Stomach (tissue), 9 donors: ENCODE results near the gene CDH22. TPM values are rescaled to one million over a fixed set of nuclear protein-coding genes. Genes with fewer than 3 reads are reported as not detected.

Source experiments
- DNase-seq, 2 donors: peaks; one replicate each; pipeline versions ENCODE4 v3.0.0 to v3.0.0-alpha.2; 2013 to 2019
- H3K27ac ChIP-seq, 5 donors: fragments of 200-600 bp in 4 of 5; sonication (generic) in 4 of 5; one replicate each; pipeline ENCODE4 v1.5.1; 2013 to 2019; ENCODE audit warnings: mild to moderate bottlenecking in 1 of 5, moderate library complexity in 1 of 5
- H3K27me3 ChIP-seq, 3 donors: fragments of 200-600 bp; sonication (generic); one replicate each; pipeline ENCODE4 v1.5.1; 2017 to 2019; ENCODE audit warnings: mixed run types in 1 of 3
- H3K36me3 ChIP-seq, 4 donors: fragments of 200-600 bp; sonication (generic); 1 replicate in 3 of 4; 2 replicates in 1 of 4; pipeline ENCODE4 v1.5.1; 2016 to 2019
- H3K4me1 ChIP-seq, 4 donors: fragments of 200-600 bp; sonication (generic); one replicate each; pipeline ENCODE4 v1.5.1; 2016 to 2019
- H3K4me3 ChIP-seq, 4 donors: fragments of 200-600 bp; sonication (generic) in 3 of 4; one replicate each; pipeline ENCODE4 v1.5.1; 2016 to 2019; ENCODE audit warnings: mild to moderate bottlenecking in 1 of 4
- H3K9me3 ChIP-seq, 4 donors: fragments of 200-600 bp; sonication (generic); one replicate each; pipeline ENCODE4 v1.5.1; 2016 to 2019
- CTCF ChIP-seq, 7 experiments: fragments of 450-650 bp in 4 of 7; fragments of 200-600 bp in 3 of 7; sonication (generic) in 3 of 7; IDR thresholded peaks; one replicate each; pipeline ENCODE4 v1.5.1; 2016 to 2019; ENCODE audit warnings: antibody characterized with exemption in 7 of 7, control low read depth in 2 of 7, mild to moderate bottlenecking in 1 of 7
- EP300 ChIP-seq: sonication (generic); formaldehyde crosslinking; IDR thresholded peaks from one replicate; pipeline ENCODE4 v1.6.1; 2017; ENCODE audit warnings: antibody characterized with exemption
- POLR2A ChIP-seq, 4 donors: fragments of 450-650 bp; IDR thresholded peaks; one replicate each; pipeline ENCODE4 v1.6.1; 2016; ENCODE audit warnings: antibody characterized with exemption in 4 of 4, control low read depth in 2 of 4, mild to moderate bottlenecking in 1 of 4, moderate library complexity in 1 of 4
- POLR2AphosphoS5 ChIP-seq, 3 donors: sonication (generic); formaldehyde crosslinking; IDR thresholded peaks; one replicate each; pipeline ENCODE4 v1.6.1; 2016; ENCODE audit warnings: antibody characterized with exemption in 3 of 3
- WGBS, 5 donors: extraction: QIAGEN DNeasy Blood & Tissue Kit in 3 of 5; methylation state at CpG; one replicate each; pipeline versions ENCODE4 v1.1.5 to v1.1.7; 2013 to 2018; 5-methylcytosine and 5-hydroxymethylcytosine counted together
- intact Hi-C: fragments of 100-400 bp; cut with DNase I; formaldehyde crosslinking; loops from one replicate; pipeline ENCODE4 v1.15.1; 2023; ENCODE audit warnings: low total_unique reads
- polyA plus RNA-seq, 3 donors: library from polyadenylated mRNA; stranded (reverse); fragments of 200-250 nt; gene quantifications; one replicate each; pipeline ENCODE4 v1.2.3, GENCODE V29; 2013
- total RNA-seq, 5 donors: library from RNA; depleted of rRNA; stranded (reverse); fragments of >200 nt; gene quantifications; one replicate each; pipeline versions ENCODE4 v1.1.0 to v1.2.3, GENCODE V29; 2014 to 2016
- donor health status: healthy with polysubstance abuse.
- donor health status: Bipolar disorder and iron deficiency.
- donor health status: healthy.

CDH22 gene
- total and polyA plus RNA-seq, 8 donors, result 0.18 to 0.60 (median 0.19) TPM; not detected in 5

GRCh38 chr20:46219190-46219589 is 89.1 kb downstream of the CDH22 start:
- no peaks in the 10 kb centered on the region for H3K36me3 ChIP-seq
- peaks cover 0 to 26% (median 10%) of the 10 kb centered on the region in 4 donors for H3K4me1 ChIP-seq
- DNase-seq, result no peak
- no peak overlapping the region for H3K4me3 ChIP-seq
- TF ChIP-seq EP300, result no peak
- no peak for TF ChIP-seq CTCF (IDR thresholded peaks at IDR 0.05)
- no peak for TF ChIP-seq POLR2A (IDR thresholded peaks at IDR 0.05)
- TF ChIP-seq POLR2AphosphoS5 (IDR thresholded peaks at IDR 0.05), result no peak
- intact Hi-C loops, result no loop called here
- H3K9me3 ChIP-seq, result no peaks in the 10 kb centered on the region
- 81 to 90% (median 85%) methylated on average over 4 of the region's 4 CpGs for WGBS, 5 donors
- peaks cover 0 to 26% (median 16%) of the 10 kb centered on the region in 3 donors for H3K27me3 ChIP-seq
- no peak overlapping the region for H3K27ac ChIP-seq

- H3K27me3 ChIP-seq, result peaks cover 0 to 31% (median 19%) of the 10 kb centered on the region in 3 donors
- 59 to 77% (median 68%) methylated on average over 1 to 9 of the region's 9 CpGs for WGBS, 5 donors
- TF ChIP-seq EP300 (no peak), POLR2A (IDR thresholded peaks at IDR 0.05) (no peak), CTCF (IDR thresholded peaks at IDR 0.05) (no peak), POLR2AphosphoS5 (IDR thresholded peaks at IDR 0.05) (no peak)
- H3K9me3 ChIP-seq, result no peaks in the 10 kb centered on the region
- H3K4me1 ChIP-seq, result peaks cover 0 to 26% (median 10%) of the 10 kb centered on the region in 4 donors
- no peak overlapping the region for H3K4me3 ChIP-seq
- no peaks in the 10 kb centered on the region for H3K36me3 ChIP-seq
- intact Hi-C loops, result no loop called here
- no peak for DNase-seq
- no peak overlapping the region for H3K27ac ChIP-seq
Measured at GRCh38 chr20:46218656-46219055, 89.6 kb downstream of the CDH22 start.

GRCh38 chr20:46217583-46217982 is 90.7 kb downstream of the CDH22 start:
- TF ChIP-seq POLR2A (IDR thresholded peaks at IDR 0.05), result no peak
- TF ChIP-seq CTCF (IDR thresholded peaks at IDR 0.05), result no peak
- no peak for TF ChIP-seq POLR2AphosphoS5 (IDR thresholded peaks at IDR 0.05)
- TF ChIP-seq EP300, result no peak
- no peaks in the 10 kb centered on the region for H3K36me3 ChIP-seq
- no peak overlapping the region for H3K27ac ChIP-seq
- DNase-seq, result no peak
- intact Hi-C loops, result no loop called here
- H3K9me3 ChIP-seq, result no peaks in the 10 kb centered on the region
- peaks cover 0 to 42% (median 23%) of the 10 kb centered on the region in 3 donors for H3K27me3 ChIP-seq
- peaks cover 0 to 18% (median 5%) of the 10 kb centered on the region in 4 donors for H3K4me1 ChIP-seq
- no peak overlapping the region for H3K4me3 ChIP-seq

GRCh38 chr20:46216770-46217464 is 91.4 kb downstream of the CDH22 start:
- intact Hi-C loops, result no loop called here

More at GRCh38 chr20:46216770-46217464, 91.4 kb downstream of the CDH22 start:
- WGBS, 5 donors, result 87 to 96% (median 88%) methylated on average over 17 to 22 of the region's 22 CpGs
- Histone ChIP-seq H3K36me3 (no peaks in the 10 kb centered on the region), H3K27me3 (peaks cover 0 to 49% (median 23%) of the 10 kb centered on the region in 3 donors), H3K4me3 (no peak overlapping the region), H3K27ac (no peak overlapping the region), H3K9me3 (no peaks in the 10 kb centered on the region), H3K4me1 (peaks cover 0 to 11% (median under 1%) of the 10 kb centered on the region in 4 donors)
- no peak for DNase-seq
- TF ChIP-seq POLR2AphosphoS5 (IDR thresholded peaks at IDR 0.05), result no peak
- no peak for TF ChIP-seq EP300
- no peak for TF ChIP-seq POLR2A (IDR thresholded peaks at IDR 0.05)
- no peak for TF ChIP-seq CTCF (IDR thresholded peaks at IDR 0.05)
